Activated CD8-positive, alpha-beta memory T cell treated with anti-CD3 and anti-CD28 coated beads for 24 hours (primary cell): ENCODE results near the gene ASTN2.

Experiments
- DNase-seq: peaks from one replicate; pipeline ENCODE4 v3.0.0-alpha.2; 2020

ASTN2 gene

GRCh38 chr9:117156144-117156688 lies 258.6 kb downstream of the ASTN2 start:
- DNase-seq = no peak

- no peak for DNase-seq
Observed at GRCh38 chr9:117153021-117153420, 261.8 kb downstream of the ASTN2 start.

GRCh38 chr9:117151716-117152115 lies 263.1 kb downstream of the ASTN2 start:
- DNase-seq = no peak

GRCh38 chr9:117149996-117150395 lies 264.9 kb downstream of the ASTN2 start:
- no peak for DNase-seq

GRCh38 chr9:117145811-117146490 lies 268.9 kb downstream of the ASTN2 start:
- no peak for DNase-seq

- DNase-seq = no peak
Observed at GRCh38 chr9:117145081-117145480, 269.8 kb downstream of the ASTN2 start.

- DNase-seq = no peak
Observed at GRCh38 chr9:117138231-117138630, 276.6 kb downstream of the ASTN2 start.

- DNase-seq = no peak
Observed at GRCh38 chr9:117136461-117136860, 278.4 kb downstream of the ASTN2 start.

- DNase-seq = no peak
Observed at GRCh38 chr9:117135501-117136098, 279.3 kb downstream of the ASTN2 start.

- DNase-seq = no peak
Observed at GRCh38 chr9:117134826-117135500, 279.9 kb downstream of the ASTN2 start.

- no peak for DNase-seq
Observed at GRCh38 chr9:117126871-117127270, 288.0 kb downstream of the ASTN2 start.

GRCh38 chr9:117125531-117125930 lies 289.3 kb downstream of the ASTN2 start:
- DNase-seq = no peak

- no peak for DNase-seq
Observed at GRCh38 chr9:117123729-117124128, 291.1 kb downstream of the ASTN2 start.

- DNase-seq = no peak
Observed at GRCh38 chr9:117122953-117123352, 291.9 kb downstream of the ASTN2 start.

- DNase-seq = no peak
Observed at GRCh38 chr9:117122102-117122501, 292.8 kb downstream of the ASTN2 start.

GRCh38 chr9:117121316-117121715 lies 293.5 kb downstream of the ASTN2 start:
- DNase-seq = no peak

GRCh38 chr9:117120061-117120460 lies 294.8 kb downstream of the ASTN2 start:
- no peak for DNase-seq

GRCh38 chr9:117116084-117116483 lies 298.8 kb downstream of the ASTN2 start:
- no peak for DNase-seq

GRCh38 chr9:117114768-117115167 lies 300.1 kb downstream of the ASTN2 start:
- no peak for DNase-seq

GRCh38 chr9:117104716-117105495 lies 310.0 kb downstream of the ASTN2 start:
- no peak for DNase-seq

GRCh38 chr9:117104206-117104605 lies 310.7 kb downstream of the ASTN2 start:
- DNase-seq = no peak

GRCh38 chr9:117103438-117104110 lies 311.3 kb downstream of the ASTN2 start:
- DNase-seq = no peak

- DNase-seq = no peak
Observed at GRCh38 chr9:117101008-117101407, 313.8 kb downstream of the ASTN2 start.
